Measurements from ENCODE around the gene CASP1.

GRCh38 chr11:105074166-105074530, 39.2 kb upstream of the CASP1 start:
- no peak for TF ChIP-seq POLR2A (IDR thresholded peaks at IDR 0.05; ENCODE audit: low read length)
- TF ChIP-seq GATA1 (IDR thresholded peaks at IDR 0.05; ENCODE audit: low read depth, low read length): no peak
